Measurements from ENCODE around the gene ZBTB8OS. TPM values are rescaled to one million over a fixed set of nuclear protein-coding genes. Genes with fewer than 3 reads are reported as not detected.

ZBTB8OS gene
- total RNA-seq, 1 experiment from 2014 or later: 42.7 TPM

DNA sequence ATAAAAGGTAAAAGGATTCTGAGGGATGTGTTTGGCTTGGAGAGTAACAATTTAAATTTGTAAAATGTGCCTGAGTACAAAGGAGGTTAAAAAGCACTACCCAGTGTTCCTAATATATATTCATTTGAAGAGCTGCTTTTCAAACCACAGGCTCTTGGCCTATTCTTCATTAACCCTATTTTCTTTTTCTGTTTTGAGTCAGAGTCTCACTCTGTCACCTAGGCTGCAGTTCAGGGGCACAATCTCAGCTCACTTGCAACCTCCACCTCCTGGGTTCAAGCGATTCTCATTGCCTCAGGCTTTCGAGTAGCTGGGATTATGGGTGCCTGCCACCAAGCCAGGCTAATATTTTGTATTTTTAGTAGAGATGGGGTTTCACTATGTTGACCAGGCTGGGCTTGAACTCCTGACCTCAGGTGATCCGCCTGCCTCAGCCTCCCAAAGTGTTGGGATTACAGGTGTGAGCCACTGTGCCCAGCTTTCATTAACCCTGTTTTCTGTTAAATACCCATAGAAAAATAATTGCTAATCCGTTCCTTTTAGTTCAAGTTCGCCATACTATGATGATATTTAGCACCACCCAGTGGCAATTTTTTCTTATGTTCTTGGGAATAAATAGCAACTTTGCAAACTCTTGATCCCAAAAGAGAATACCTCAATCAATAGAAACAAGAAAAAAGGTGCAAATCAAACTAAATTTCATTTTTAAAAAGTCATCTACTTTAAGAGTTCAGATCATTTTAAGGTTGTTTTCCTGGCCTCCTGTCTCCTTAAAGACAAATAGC lies 30.5 kb downstream of the ZBTB8OS start:
- H3K79me2 ChIP-seq (ENCODE audit: low read depth): no peaks in the 10 kb centered on the region
- H3K27ac ChIP-seq: no peak overlapping the region
- H3K36me3 ChIP-seq (ENCODE audit: low read depth): no peaks in the 10 kb centered on the region
- H3K27me3 ChIP-seq (ENCODE audit: insufficient read depth, low read depth): no peaks in the 10 kb centered on the region
- H3K4me1 ChIP-seq (replicated peaks; ENCODE audit: insufficient read depth): no peaks in the 10 kb centered on the region
- H3K9me3 ChIP-seq (ENCODE audit: insufficient read depth, low read depth): no peaks in the 10 kb centered on the region
- no peak for DNase-seq
- intact Hi-C loops (cut with micrococcal nuclease; ENCODE audit: unreplicated experiment): loop anchor here (10.0 kb wide), 1 partner anchor 175 kb away; no protein-coding TSS in a partner anchor
- H3F3A ChIP-seq (ENCODE audit: insufficient read depth, low read depth): peaks cover 22% of the 10 kb centered on the region
- no peaks in the 10 kb centered on the region for H4K20me1 ChIP-seq (ENCODE audit: insufficient read depth)
- H3K4me2 ChIP-seq: no peak overlapping the region
- BruUV-seq (replicated peaks): no TSS peak
- no peak overlapping the region for H3K4me3 ChIP-seq
- no peaks in the 10 kb centered on the region for H3K9me2 ChIP-seq (ENCODE audit: insufficient read depth)
- ChIA-PET POLR2A (ENCODE audit: unreplicated experiment) (no interaction called here), CTCF (no interaction called here)
- no peak for TF ChIP-seq EZH2 (IDR thresholded peaks at IDR 0.05; ENCODE audit: low read depth)
- peak; percentile 23; the same call in 1 of the 2 replicates for TF ChIP-seq CTCF (conservative IDR thresholded peaks at IDR 0.05)
- H2AFZ ChIP-seq: no peak overlapping the region

DNA sequence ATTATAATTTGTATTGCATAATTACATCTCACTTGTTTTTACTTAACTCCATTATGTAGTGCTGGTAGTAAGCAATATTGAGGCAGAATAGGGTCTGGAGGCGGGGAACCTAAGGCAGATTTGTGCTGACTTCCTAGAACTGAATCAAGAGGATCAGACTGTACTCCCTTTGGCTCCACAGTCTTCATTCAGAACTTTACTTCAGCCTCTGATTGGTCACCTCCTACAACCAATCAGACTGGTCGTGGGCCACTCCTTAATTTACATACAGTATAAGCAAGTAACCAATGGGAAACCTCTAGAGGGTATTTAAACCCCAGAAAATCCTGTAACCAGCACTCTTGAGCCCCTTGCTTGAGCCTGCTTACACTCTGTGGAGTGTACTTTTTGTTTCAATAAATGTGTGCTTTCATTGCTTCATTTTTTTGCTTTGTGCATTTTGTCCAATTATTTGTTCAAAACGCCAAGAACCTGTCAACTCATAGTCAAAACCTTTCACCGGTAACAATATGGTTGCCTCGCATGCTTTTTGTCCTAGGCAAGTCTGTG lies 31.6 kb downstream of the ZBTB8OS start:
- no peaks in the 10 kb centered on the region for H3K4me1 ChIP-seq (replicated peaks; ENCODE audit: insufficient read depth)
- BruUV-seq (replicated peaks): no TSS peak
- H3K27me3 ChIP-seq (ENCODE audit: insufficient read depth, low read depth): no peaks in the 10 kb centered on the region
- no peak overlapping the region for H2AFZ ChIP-seq
- H4K20me1 ChIP-seq (ENCODE audit: insufficient read depth): no peaks in the 10 kb centered on the region
- H3K79me2 ChIP-seq (ENCODE audit: low read depth): no peaks in the 10 kb centered on the region
- DNase-seq: no peak
- H3K4me3 ChIP-seq: no peak overlapping the region
- no peak overlapping the region for H3K27ac ChIP-seq
- intact Hi-C loops (cut with micrococcal nuclease; ENCODE audit: unreplicated experiment): loop anchor here (10.0 kb wide), 1 partner anchor 174 kb away; no protein-coding TSS in a partner anchor
- ChIA-PET CTCF (no interaction called here), POLR2A (ENCODE audit: unreplicated experiment) (no interaction called here)
- H3K9me2 ChIP-seq (ENCODE audit: insufficient read depth): no peaks in the 10 kb centered on the region
- no peak for TF ChIP-seq CTCF (conservative IDR thresholded peaks at IDR 0.05)
- no peak for TF ChIP-seq EZH2 (IDR thresholded peaks at IDR 0.05; ENCODE audit: low read depth)
- H3F3A ChIP-seq (ENCODE audit: insufficient read depth, low read depth): peaks cover 22% of the 10 kb centered on the region
- no peak overlapping the region for H3K4me2 ChIP-seq
- H3K36me3 ChIP-seq (ENCODE audit: low read depth): no peaks in the 10 kb centered on the region
- no peaks in the 10 kb centered on the region for H3K9me3 ChIP-seq (ENCODE audit: insufficient read depth, low read depth)

DNA sequence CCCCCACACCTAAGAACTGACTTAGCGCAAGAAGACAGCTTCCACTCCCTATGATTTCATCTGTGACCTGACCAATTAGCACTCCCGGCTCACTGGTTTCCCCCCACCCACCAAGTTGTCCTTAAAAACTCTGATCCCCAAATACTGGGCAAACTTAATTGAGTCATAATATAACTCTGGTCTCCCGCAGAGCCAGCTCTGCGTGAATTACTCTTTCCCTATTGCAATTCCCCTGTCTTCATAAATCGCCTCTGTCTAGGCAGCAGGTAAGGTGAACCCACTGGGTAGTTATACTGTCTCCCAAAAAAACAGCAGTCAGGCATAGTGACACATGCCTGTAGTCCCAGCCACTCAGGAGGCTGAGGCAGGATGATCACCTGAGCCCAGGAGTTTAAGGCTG lies 36.9 kb downstream of the ZBTB8OS start:
- Histone ChIP-seq H3K4me1 (replicated peaks; ENCODE audit: insufficient read depth) (peaks cover 5% of the 10 kb centered on the region), H3K9me3 (ENCODE audit: insufficient read depth, low read depth) (no peaks in the 10 kb centered on the region), H3K9me2 (ENCODE audit: insufficient read depth) (no peaks in the 10 kb centered on the region), H4K20me1 (ENCODE audit: insufficient read depth) (no peaks in the 10 kb centered on the region), H3F3A (ENCODE audit: insufficient read depth, low read depth) (peaks cover 3% of the 10 kb centered on the region; the same call in 1 of the 2 replicates), H3K27me3 (ENCODE audit: insufficient read depth, low read depth) (no peaks in the 10 kb centered on the region), H3K4me2 (no peak overlapping the region), H3K36me3 (ENCODE audit: low read depth) (no peaks in the 10 kb centered on the region), H3K79me2 (ENCODE audit: low read depth) (no peaks in the 10 kb centered on the region), H2AFZ (no peak overlapping the region), H3K27ac (no peak overlapping the region), H3K4me3 (no peak overlapping the region)
- POLR2A ChIA-PET (ENCODE audit: unreplicated experiment): no interaction called here
- TF ChIP-seq EZH2 (IDR thresholded peaks at IDR 0.05; ENCODE audit: low read depth) (no peak), CTCF (conservative IDR thresholded peaks at IDR 0.05) (no peak)
- intact Hi-C loops (cut with micrococcal nuclease; ENCODE audit: unreplicated experiment): loop anchor here (10.0 kb wide), 1 partner anchor 169 kb away; no protein-coding TSS in a partner anchor
- CTCF ChIA-PET: no interaction called here
- no peak for DNase-seq
- no TSS peak for BruUV-seq (replicated peaks)

Measured in PC-9 (cell line).